ENCODE data around the gene INPP4B.

INPP4B gene

DNA sequence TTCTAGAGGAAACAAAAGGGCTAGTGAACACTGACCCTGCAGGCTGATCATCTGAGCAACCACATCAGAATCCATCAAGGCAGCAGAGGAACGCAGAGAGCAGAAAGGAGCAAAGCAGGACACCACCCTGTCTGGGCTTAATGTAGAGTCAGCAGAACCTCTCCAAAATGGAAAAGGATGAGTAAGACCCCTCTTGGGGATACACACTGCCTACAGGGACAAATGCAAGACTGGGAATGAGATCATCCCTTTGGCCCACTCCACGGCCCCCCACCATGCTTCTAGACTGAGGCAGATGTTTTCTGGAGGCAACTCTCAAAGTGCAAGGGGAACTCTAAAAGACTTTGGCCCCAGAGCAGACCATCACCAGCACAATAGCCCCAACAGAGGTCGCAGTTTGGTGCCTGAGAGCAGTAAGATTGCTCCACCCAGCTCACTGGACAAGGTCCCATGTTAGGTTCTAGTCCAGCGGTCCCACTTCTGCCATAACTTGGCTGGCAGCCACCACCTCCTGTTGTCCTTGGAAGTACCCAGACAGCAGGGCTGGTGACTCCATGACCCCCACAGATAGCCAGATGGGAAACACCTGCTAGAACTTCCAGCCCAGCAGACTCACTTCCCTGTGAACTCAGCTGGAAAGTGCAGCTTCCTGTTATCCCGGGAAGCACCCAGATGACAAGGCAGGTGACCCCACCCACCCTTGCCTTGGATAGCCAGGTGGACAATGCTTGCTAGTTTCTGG, 372.7 kb downstream of the INPP4B start:
- DNase-seq (ENCODE audit: low read depth, low spot score), result no peak

GRCh38 chr4:142467088-142467487, 379.0 kb downstream of the INPP4B start:
- no peak for DNase-seq (ENCODE audit: low read depth, low spot score)

DNA sequence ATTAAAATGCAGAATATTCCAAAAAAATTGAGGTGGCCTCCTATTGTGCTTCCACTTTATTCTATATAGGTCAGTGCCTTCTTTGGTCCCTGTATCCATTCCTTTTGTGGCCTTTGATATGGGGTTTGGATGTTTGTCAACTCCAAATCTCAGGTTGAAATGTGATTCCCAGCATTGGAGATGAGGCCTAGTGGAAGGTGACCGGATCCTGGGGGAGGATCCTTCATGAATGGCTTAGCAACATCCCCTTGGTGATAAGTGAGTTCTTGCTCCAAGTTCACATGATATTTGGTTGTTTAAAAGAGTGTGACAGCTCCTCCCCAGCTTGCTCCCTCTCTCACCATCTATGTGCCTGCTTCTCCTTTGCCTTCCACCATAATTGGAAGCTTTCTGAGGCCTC, 380.6 kb downstream of the INPP4B start:
- DNase-seq (ENCODE audit: low read depth, low spot score), result no peak

GRCh38 chr4:142463206-142463605, 382.9 kb downstream of the INPP4B start:
- no peak for DNase-seq (ENCODE audit: low read depth, low spot score)

DNA sequence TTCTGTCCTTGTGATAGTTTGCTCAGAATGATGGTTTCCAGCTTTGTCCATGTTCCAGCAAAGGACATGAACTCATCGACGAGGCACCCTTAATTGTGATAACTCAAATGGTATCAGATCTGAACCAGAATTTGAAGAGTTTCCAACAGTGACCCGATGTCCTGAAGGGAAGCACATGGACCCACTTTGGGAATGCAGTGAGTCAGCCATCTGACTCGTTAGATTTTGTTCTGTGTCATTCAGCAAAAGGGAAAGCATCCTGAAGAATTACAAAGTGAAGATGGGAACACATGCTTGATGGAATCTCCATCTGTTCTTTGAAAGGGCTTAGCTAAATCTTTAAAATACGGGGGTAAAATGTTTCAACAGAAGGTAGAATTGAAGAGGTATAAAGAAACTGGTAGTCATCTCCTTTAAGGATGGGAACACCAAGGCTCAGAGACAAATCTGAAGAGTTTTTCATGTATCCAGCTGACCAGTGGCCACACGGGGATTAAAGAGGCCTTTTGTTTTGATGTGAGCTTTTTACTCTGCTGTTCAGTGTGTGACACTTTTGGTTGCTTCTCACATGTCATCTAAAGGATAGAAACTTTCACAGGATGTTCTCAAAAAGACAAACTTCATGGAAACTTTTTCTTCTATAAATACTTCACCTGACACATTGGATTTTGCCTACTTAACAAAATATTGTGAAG, 393.8 kb downstream of the INPP4B start:
- DNase-seq (ENCODE audit: low read depth, low spot score), result no peak

DNA sequence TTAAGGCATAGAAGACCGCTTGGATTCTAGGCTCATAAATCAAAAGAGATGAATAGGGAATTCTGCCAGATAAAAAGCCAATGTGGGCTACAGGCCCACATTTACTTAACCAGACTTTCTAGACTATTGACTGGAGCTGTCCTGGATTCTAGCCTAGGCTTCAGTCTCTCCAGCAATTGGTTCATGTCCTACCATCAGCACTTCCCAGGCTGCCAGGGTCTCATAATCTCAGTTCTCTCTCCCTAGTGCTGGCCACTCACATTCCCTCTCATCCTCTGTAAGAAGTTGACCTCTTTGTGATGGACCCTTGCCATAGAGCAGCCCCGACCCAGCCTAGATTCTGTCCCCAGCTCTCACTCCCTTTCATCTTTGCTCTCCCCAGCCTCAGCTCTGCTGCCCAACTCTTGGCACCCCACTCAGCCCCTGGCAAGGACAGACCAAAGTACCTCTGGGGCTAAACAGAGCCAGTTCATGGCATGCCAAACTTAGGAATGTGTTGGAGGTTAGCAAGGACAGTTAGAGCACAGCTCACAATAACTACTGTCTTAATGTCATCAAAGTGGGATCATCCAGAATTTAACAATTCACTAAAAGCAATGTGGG, 396.2 kb downstream of the INPP4B start:
- DNase-seq (ENCODE audit: low read depth, low spot score), result no peak

GRCh38 chr4:142447009-142447408, 399.1 kb downstream of the INPP4B start:
- no peak for DNase-seq (ENCODE audit: low read depth, low spot score)

- no peak for DNase-seq (ENCODE audit: low read depth, low spot score)
These were observed 402.6 kb downstream of the INPP4B start for GRCh38 chr4:142443469-142443868.

DNA sequence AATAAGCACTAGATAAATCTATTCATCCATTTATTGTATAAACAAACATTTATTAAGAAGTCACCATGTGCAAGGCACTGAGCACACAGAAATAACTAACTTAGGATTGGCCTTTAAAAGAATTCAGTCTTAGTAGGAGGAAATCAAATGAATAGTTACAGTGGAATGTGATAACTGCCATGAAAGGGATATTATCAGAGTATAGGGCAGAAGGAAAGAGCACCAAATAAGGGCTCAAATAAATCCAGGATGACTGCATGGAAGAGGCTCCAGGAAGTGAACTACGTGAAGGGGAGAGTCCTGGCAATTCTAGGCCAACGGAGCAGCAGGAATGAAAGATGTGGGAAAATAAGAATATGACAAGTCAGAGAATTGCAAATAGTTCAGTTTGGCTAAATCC, 406.0 kb downstream of the INPP4B start:
- no peak for DNase-seq (ENCODE audit: low read depth, low spot score)

GRCh38 chr4:142435599-142436235, 410.4 kb downstream of the INPP4B start:
- peak; percentile 70 for DNase-seq (ENCODE audit: low read depth, low spot score)

DNA sequence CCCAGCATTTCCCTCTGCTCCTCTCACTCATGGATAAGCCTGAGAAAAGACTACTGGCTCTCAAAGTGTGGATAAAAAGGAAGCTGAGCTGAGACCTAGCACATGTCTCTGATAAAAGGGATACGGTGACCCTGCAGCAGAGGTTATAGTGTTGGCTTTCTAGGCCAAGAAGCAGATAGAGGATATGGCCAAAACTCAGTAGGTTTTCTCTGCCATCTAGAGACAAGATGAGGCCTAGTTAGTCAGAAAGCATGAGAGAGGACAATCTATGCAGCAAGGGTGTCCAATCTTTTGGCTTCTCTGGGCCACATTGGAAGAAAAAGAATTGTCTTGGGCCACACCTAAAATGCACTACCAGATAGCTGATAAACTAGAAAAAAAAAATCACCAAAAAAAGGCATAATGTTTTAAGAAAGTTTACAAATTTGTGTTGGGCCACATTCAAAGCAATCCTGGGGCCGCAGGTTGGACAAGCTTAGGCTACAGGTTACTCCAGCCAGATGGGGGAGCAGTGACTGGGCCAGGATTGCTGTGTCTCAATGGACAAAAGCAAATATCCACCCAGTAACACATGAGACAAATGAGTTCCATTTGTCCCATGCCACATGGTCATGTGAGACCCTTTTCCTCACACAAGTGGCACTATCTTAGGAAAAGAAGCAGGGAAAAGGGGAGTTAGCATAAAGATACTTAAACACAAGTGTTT, 411.4 kb downstream of the INPP4B start:
- no peak for DNase-seq (ENCODE audit: low read depth, low spot score)

- DNase-seq (ENCODE audit: low read depth, low spot score), result no peak
These were observed 417.4 kb downstream of the INPP4B start for GRCh38 chr4:142428715-142429114.

- DNase-seq (ENCODE audit: low read depth, low spot score), result peak; percentile 60
These were observed 418.6 kb downstream of the INPP4B start for GRCh38 chr4:142427456-142427855.

GRCh38 chr4:142423861-142424260, 422.2 kb downstream of the INPP4B start:
- no peak for DNase-seq (ENCODE audit: low read depth, low spot score)

- DNase-seq (ENCODE audit: low read depth, low spot score), result no peak
These were observed 425.6 kb downstream of the INPP4B start for GRCh38 chr4:142420311-142421095.

DNA sequence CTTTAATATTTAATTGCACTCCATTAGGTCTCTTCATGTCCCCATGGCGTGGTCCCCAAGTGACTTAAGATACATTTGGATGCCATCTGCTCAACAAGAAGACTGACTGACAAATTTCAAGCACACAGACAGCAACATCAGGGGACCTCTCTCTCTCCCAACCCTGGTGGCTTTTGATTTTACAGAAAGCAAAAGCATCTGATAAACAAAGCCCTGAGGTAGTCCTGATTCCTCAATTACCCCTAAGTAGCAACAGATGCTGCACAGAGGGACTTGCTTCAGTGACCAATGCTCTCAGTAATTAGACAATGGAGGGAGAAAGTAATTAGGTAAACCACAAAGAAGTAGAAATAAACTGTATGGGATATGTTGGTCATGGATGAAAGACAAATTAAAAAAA, 426.4 kb downstream of the INPP4B start:
- DNase-seq (ENCODE audit: low read depth, low spot score), result no peak

- no peak for DNase-seq (ENCODE audit: low read depth, low spot score)
These were observed 427.4 kb downstream of the INPP4B start for GRCh38 chr4:142418697-142419096.

DNA sequence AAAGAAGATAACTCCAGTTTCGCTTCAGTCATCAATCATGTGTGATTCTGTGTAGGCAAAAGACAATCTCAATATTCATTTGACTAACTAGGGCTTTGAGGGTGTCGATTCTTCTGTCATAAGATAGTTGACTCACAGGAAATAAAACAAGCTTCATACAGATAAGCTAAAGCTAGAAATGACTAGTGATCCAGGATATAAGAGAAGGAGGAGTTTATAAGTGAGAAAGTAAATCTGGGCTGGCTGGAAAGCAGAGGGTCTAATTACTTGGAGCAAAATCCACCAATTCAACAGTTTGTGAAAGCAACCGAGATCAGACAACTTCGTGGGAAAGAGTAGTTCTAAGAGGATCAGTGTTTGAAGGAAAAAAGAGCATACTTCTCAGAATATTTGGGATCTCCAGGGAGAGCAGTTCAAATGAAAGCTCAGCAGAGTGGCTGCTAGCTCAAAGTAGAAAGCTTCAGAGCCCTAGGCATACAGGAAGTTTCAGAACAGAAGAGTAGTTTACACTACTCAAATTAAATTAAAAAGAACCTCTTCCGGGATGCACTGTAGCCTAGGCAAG, 429.3 kb downstream of the INPP4B start:
- DNase-seq (ENCODE audit: low read depth, low spot score), result no peak

DNA sequence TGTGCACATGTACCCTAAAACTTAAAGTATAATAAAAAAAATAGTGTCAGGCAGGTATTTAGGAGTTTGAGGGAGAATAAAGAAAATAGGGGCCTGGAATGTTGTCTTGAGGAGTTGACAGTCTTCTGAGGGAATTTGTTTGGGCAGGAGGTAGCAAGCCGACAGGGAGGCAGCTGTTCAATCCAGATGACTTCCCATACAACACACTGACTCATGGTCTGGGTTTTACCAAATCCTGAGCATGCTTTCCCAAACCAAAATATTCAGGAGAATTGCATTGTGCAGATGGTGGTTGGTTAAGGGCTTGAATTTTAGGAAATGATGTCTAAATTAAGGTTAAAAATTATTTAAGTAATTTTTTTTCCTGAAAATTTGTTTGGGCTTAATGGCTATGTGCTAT, 430.0 kb downstream of the INPP4B start:
- no peak for DNase-seq (ENCODE audit: low read depth, low spot score)

DNA sequence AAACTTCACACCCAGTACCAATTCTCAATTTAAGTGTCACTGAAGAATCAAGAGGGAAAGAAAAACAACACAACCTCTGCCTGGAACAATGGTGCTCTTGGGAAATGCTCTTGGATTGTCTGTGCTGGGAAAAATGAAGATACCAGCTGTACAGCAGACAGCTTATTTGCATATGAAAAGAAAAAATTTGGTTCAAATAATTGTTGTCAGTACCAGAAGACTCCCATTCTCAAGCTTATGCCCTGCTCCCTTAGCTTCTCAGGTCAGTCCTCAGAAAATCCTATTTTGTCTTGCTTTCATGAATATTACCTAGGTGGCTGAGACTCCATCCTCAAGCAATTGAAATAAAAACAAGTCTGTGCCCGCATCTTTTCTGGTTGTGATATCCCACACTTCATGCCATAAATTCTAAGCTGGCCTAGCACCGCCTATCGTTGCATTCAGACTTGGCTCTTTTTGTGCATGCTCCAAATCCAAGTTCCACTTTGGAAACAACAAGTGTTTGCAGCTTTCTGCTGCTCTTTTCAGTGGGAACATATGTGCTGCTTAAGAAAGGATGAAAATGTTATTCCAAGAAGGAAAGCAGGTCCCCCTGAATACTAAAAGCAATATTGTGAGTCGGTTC, 431.6 kb downstream of the INPP4B start:
- DNase-seq (ENCODE audit: low read depth, low spot score), result no peak
